Measurements from ENCODE around the gene PCDHGB5. TPM values are rescaled to one million over a fixed set of nuclear protein-coding genes. Genes with fewer than 3 reads are reported as not detected.

The PCDHGB5 gene
- total RNA-seq, 2 donors from 2014 or later = 1.3 to 17.3 TPM

GRCh38 chr5:141398608-141399007 lies 861 bp downstream of the PCDHGB5 start:
- Histone ChIP-seq H3K9ac (ENCODE audit: extremely low read depth, low read length, poor library complexity, severe bottlenecking) (no peak overlapping the region), H3K9me3 (ENCODE audit: control insufficient read depth, low read length) (peaks cover 56% of the 10 kb centered on the region), H3K4me3 (ENCODE audit: low read length) (peak overlapping the region; percentile 0), H3K36me3 (ENCODE audit: control insufficient read depth, insufficient read depth, low read length) (no peaks in the 10 kb centered on the region), H3K27me3 (ENCODE audit: control insufficient read depth, insufficient read depth, low read length, poor library complexity, severe bottlenecking) (no peaks in the 10 kb centered on the region), H3K4me1 (ENCODE audit: control insufficient read depth, insufficient read depth, low read length) (no peaks in the 10 kb centered on the region), H3K27ac (ENCODE audit: low read depth, low read length) (no peak overlapping the region)
- H3K4me1 Mint-ChIP-seq = no peaks in the 10 kb centered on the region
- peaks cover 4% of the 10 kb centered on the region for H3K27me3 Mint-ChIP-seq (ENCODE audit: insufficient read depth)
- DNase-seq = no peak
- H3K27ac Mint-ChIP-seq = no peak overlapping the region
- peaks cover 83% of the 10 kb centered on the region for H3K9me3 Mint-ChIP-seq
- WGBS, 2 experiments (ENCODE audit: insufficient coverage in 1 of 2, insufficient read length in 1 of 2) = 95 to 96% methylated on average over 15 of the region's 15 CpGs
- peak overlapping the region; percentile 64 for H3K4me3 Mint-ChIP-seq
- H3K36me3 Mint-ChIP-seq (ENCODE audit: low read depth) = peaks cover 51% of the 10 kb centered on the region
- no peak for TF ChIP-seq CTCF (conservative IDR thresholded peaks at IDR 0.05)

DNA sequence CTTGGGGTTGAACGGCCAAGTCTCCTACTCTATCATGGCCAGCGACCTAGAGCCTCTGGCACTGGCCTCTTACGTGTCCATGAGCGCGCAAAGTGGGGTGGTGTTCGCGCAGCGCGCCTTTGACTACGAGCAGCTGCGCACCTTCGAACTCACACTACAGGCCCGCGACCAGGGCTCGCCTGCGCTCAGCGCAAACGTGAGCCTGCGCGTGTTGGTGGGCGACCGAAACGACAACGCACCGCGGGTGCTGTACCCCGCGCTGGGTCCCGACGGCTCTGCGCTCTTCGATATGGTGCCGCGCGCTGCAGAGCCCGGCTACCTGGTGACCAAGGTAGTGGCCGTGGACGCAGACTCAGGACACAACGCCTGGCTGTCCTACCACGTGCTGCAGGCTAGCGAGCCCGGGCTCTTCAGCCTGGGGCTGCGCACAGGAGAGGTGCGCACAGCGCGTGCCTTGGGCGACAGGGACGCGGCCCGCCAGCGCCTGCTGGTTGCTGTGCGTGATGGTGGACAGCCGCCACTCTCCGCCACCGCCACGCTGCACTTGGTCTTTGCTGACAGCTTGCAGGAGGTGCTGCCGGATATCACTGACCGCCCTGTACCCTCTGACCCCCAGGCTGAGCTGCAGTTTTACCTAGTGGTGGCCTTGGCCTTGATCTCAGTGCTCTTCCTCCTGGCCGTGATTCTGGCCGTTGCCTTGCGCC lies 2.0 kb downstream of the PCDHGB5 start:
- H3K36me3 ChIP-seq (ENCODE audit: control insufficient read depth, insufficient read depth, low read length) = no peaks in the 10 kb centered on the region
- H3K27ac ChIP-seq (ENCODE audit: low read depth, low read length) = no peak overlapping the region
- Mint-ChIP-seq H3K9me3 (peaks cover 84% of the 10 kb centered on the region), H3K27me3 (ENCODE audit: insufficient read depth) (peaks cover 4% of the 10 kb centered on the region), H3K27ac (no peak overlapping the region), H3K36me3 (ENCODE audit: low read depth) (peaks cover 52% of the 10 kb centered on the region), H3K4me3 (no peak overlapping the region), H3K4me1 (no peaks in the 10 kb centered on the region)
- no peak for TF ChIP-seq CTCF (conservative IDR thresholded peaks at IDR 0.05)
- WGBS, 2 experiments (ENCODE audit: insufficient coverage in 1 of 2, insufficient read length in 1 of 2) = 96 to 98% methylated on average over 57 to 61 of the region's 61 CpGs
- no peaks in the 10 kb centered on the region for H3K27me3 ChIP-seq (ENCODE audit: control insufficient read depth, insufficient read depth, low read length, poor library complexity, severe bottlenecking)
- no peak overlapping the region for H3K4me3 ChIP-seq (ENCODE audit: low read length)
- no peak for DNase-seq
- H3K9ac ChIP-seq (ENCODE audit: extremely low read depth, low read length, poor library complexity, severe bottlenecking) = no peak overlapping the region
- no peaks in the 10 kb centered on the region for H3K4me1 ChIP-seq (ENCODE audit: control insufficient read depth, insufficient read depth, low read length)
- H3K9me3 ChIP-seq (ENCODE audit: control insufficient read depth, low read length) = peaks cover 57% of the 10 kb centered on the region

DNA sequence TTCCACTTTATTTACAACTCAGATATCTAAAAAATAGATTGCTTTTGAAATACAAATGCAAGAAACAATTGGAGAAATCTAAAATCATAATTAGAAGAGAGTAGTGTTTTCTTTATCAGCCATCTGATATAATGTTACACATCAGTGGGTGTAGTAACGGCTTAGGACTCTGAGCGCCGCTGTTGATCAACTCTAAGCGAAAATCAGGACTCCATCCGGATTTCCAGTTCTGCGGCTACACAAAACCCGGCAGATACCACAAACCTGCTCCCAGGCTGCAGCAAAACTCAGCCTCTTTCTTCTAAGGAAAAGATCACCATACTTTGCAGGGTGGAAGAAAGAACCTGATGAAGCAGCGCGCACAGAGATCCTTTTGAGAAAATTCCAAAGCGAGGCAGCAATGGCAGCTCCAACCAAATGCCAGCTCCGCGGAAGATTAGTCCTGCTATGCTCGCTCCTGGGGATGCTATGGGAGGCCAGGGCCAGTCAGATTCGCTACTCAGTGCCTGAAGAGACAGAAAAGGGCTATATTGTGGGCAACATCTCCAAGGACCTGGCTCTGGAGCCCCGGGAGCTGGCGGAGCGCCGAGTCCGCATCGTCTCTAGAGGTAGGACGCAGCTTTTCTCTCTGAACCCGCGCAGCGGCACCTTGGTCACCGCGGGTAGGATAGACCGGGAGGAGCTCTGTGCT lies 5.0 kb downstream of the PCDHGB5 start, which contains the start of gene PCDHGA9:
PCDHGA9 (plus strand) TSS at position 226 of the 691 bp plus-strand sequence; CDS start at position 401, 175 bp downstream.
- no peaks in the 10 kb centered on the region for H3K36me3 ChIP-seq (ENCODE audit: control insufficient read depth, insufficient read depth, low read length)
- no peak within 1 kb of the TSS for H3K27ac ChIP-seq (ENCODE audit: low read depth, low read length)
- H3K4me3 ChIP-seq (ENCODE audit: low read length) = no peak within 1 kb of the TSS
- Mint-ChIP-seq H3K9me3 (peaks cover 65% of the 10 kb centered on the region), H3K27me3 (ENCODE audit: insufficient read depth) (peaks cover 4% of the 10 kb centered on the region), H3K36me3 (ENCODE audit: low read depth) (peaks cover 46% of the 10 kb centered on the region), H3K4me1 (no peaks in the 10 kb centered on the region), H3K4me3 (no peak within 1 kb of the TSS), H3K27ac (no peak within 1 kb of the TSS)
- H3K4me1 ChIP-seq (ENCODE audit: control insufficient read depth, insufficient read depth, low read length) = no peaks in the 10 kb centered on the region
- no peak for TF ChIP-seq CTCF (conservative IDR thresholded peaks at IDR 0.05)
- no peaks in the 10 kb centered on the region for H3K27me3 ChIP-seq (ENCODE audit: control insufficient read depth, insufficient read depth, low read length, poor library complexity, severe bottlenecking)
- DNase-seq = peak; percentile 46
- H3K9ac ChIP-seq (ENCODE audit: extremely low read depth, low read length, poor library complexity, severe bottlenecking) = no peak within 1 kb of the TSS
- WGBS, 2 experiments (ENCODE audit: insufficient coverage in 1 of 2, insufficient read length in 1 of 2) = 93 to 95% methylated on average over 25 to 27 of the region's 27 CpGs
- H3K9me3 ChIP-seq (ENCODE audit: control insufficient read depth, low read length) = peaks cover 50% of the 10 kb centered on the region

Measured in endodermal cell (in vitro differentiated cells).